ENCODE results near the gene GCNT2.
"Not testable (repeated sequence)": the region's sequence is repeated elsewhere in the genome, so short reads cannot be mapped to it uniquely, and the experiment has no call there.

Gene GCNT2

GRCh38 chr6:10482636-10483257 lies 38.4 kb upstream of the GCNT2 start:
- H3K27ac Mint-ChIP-seq = no peak overlapping the region
- H3K4me1 Mint-ChIP-seq = peaks cover 6% of the 10 kb centered on the region
- no peak overlapping the region for H3K4me3 Mint-ChIP-seq
- no peak for TF ChIP-seq CTCF (IDR thresholded peaks at IDR 0.05; ENCODE audit: unreplicated experiment in 3 of 3)
- H3K27me3 Mint-ChIP-seq (ENCODE audit: low read depth) = no peaks in the 10 kb centered on the region
- no peaks in the 10 kb centered on the region for H3K36me3 Mint-ChIP-seq (ENCODE audit: low read depth)
- H3K9me3 Mint-ChIP-seq = no peaks in the 10 kb centered on the region

- H3K4me3 Mint-ChIP-seq = no peak overlapping the region
- no peaks in the 10 kb centered on the region for H3K9me3 Mint-ChIP-seq
- H3K4me1 Mint-ChIP-seq = peaks cover 6% of the 10 kb centered on the region
Observed at GRCh38 chr6:10484912-10485311, 36.2 kb upstream of the GCNT2 start.

GRCh38 chr6:10485406-10485805 lies 35.7 kb upstream of the GCNT2 start:
- TF ChIP-seq CTCF (IDR thresholded peaks at IDR 0.05; ENCODE audit: unreplicated experiment in 3 of 3) = no peak
- H3K9me3 Mint-ChIP-seq = no peaks in the 10 kb centered on the region
- peaks cover 6% of the 10 kb centered on the region for H3K4me1 Mint-ChIP-seq
- H3K4me3 Mint-ChIP-seq = no peak overlapping the region
- peaks cover 4% of the 10 kb centered on the region for H3K27me3 Mint-ChIP-seq (ENCODE audit: low read depth)
- no peaks in the 10 kb centered on the region for H3K36me3 Mint-ChIP-seq (ENCODE audit: low read depth)
- H3K27ac Mint-ChIP-seq = no peak overlapping the region

More at GRCh38 chr6:10484912-10485311, 36.2 kb upstream of the GCNT2 start:
- Mint-ChIP-seq H3K36me3 (ENCODE audit: low read depth) (no peaks in the 10 kb centered on the region), H3K27ac (no peak overlapping the region), H3K27me3 (ENCODE audit: low read depth) (peaks cover 4% of the 10 kb centered on the region)
- no peak for TF ChIP-seq CTCF (IDR thresholded peaks at IDR 0.05; ENCODE audit: unreplicated experiment in 3 of 3)

GRCh38 chr6:10486215-10486614 lies 34.9 kb upstream of the GCNT2 start:
- Mint-ChIP-seq H3K9me3 (no peaks in the 10 kb centered on the region), H3K27ac (no peak overlapping the region), H3K4me1 (peaks cover 6% of the 10 kb centered on the region), H3K27me3 (ENCODE audit: low read depth) (peaks cover 4% of the 10 kb centered on the region), H3K36me3 (ENCODE audit: low read depth) (no peaks in the 10 kb centered on the region), H3K4me3 (no peak overlapping the region)
- TF ChIP-seq CTCF (IDR thresholded peaks at IDR 0.05; ENCODE audit: unreplicated experiment in 3 of 3) = no peak

- not testable (repeated sequence) for H3K4me1 Mint-ChIP-seq; H3K4me3 Mint-ChIP-seq; H3K36me3 Mint-ChIP-seq (ENCODE audit: low read depth); H3K27me3 Mint-ChIP-seq (ENCODE audit: low read depth); H3K9me3 Mint-ChIP-seq
- peak overlapping the region in 1 of 3 experiments; percentile 63 for H3K27ac Mint-ChIP-seq
Observed at GRCh38 chr6:10486944-10487588, 34.1 kb upstream of the GCNT2 start.

- H3K4me1 Mint-ChIP-seq = peaks cover 6% of the 10 kb centered on the region
- peaks cover 4% of the 10 kb centered on the region for H3K27me3 Mint-ChIP-seq (ENCODE audit: low read depth)
- no peaks in the 10 kb centered on the region for H3K9me3 Mint-ChIP-seq
- H3K27ac Mint-ChIP-seq = no peak overlapping the region
- TF ChIP-seq CTCF (IDR thresholded peaks at IDR 0.05; ENCODE audit: unreplicated experiment in 3 of 3) = no peak
- no peak overlapping the region for H3K4me3 Mint-ChIP-seq
- H3K36me3 Mint-ChIP-seq (ENCODE audit: low read depth) = no peaks in the 10 kb centered on the region
Observed at GRCh38 chr6:10487668-10488327, 33.4 kb upstream of the GCNT2 start.
